IMR-90 (cell line): ENCODE measurements around the gene PHC1. TPM values are rescaled to one million over a fixed set of nuclear protein-coding genes. Genes with fewer than 3 reads are reported as not detected.

Experiments
- ATAC-seq: fragments of 200-7000 bp; cut with Tn5 transposase; 2 replicates; pipeline ENCODE4 v1.9.1; 2020; ENCODE audit warnings: low read depth, mild to moderate bottlenecking, moderate library complexity
- BruUV-seq: library from RNA; stranded (reverse); fragments of 400-500 nt; replicated peaks from 2 replicates; lab custom pipeline; 2021; lab: Mats Ljungman, UMichigan
- CTCF ChIA-PET: fragments of 300-600 bp; formaldehyde crosslinking; extraction: SDS; loops from one replicate; lab custom pipeline; 2021; ENCODE audit warnings: antibody characterized with exemption; lab: Yijun Ruan, JAX
- POLR2A ChIA-PET: fragments of 300-600 bp; sonication (Branson Sonifier 250); formaldehyde crosslinking; loops from one replicate; lab custom pipeline; 2022; ENCODE audit warnings: antibody characterized with exemption; ENCODE audit not compliant: unreplicated experiment; lab: Charles Lee
- DNase-seq: peaks from one replicate; pipeline ENCODE4 v3.0.0; 2013
- H2AFZ ChIP-seq: replicated peaks from 2 replicates; pipeline ENCODE3; 2013; ENCODE audit warnings: low read length, mild to moderate bottlenecking; ENCODE audit not compliant: poor library complexity
- H2AK5ac ChIP-seq: 2 replicates; pipeline ENCODE4 v1.6.1; 2013; ENCODE audit warnings: low read depth, low read length, inconsistent platforms
- H2AK9ac ChIP-seq: replicated peaks from 2 replicates; pipeline ENCODE3; 2013; ENCODE audit warnings: mild to moderate bottlenecking, low read depth, low read length, moderate library complexity; ENCODE audit not compliant: poor library complexity
- H2BK120ac ChIP-seq: 2 replicates; pipeline ENCODE4 v1.6.1; 2013; ENCODE audit warnings: low read depth, low read length, inconsistent platforms
- H2BK15ac ChIP-seq: 3 replicates; pipeline ENCODE4 v1.6.1; 2013; ENCODE audit warnings: low read depth, low read length, inconsistent platforms
- H2BK20ac ChIP-seq: 2 replicates; pipeline ENCODE4 v1.6.1; 2013; ENCODE audit warnings: low read depth, mild to moderate bottlenecking, inconsistent platforms, low read length, moderate library complexity
- H2BK5ac ChIP-seq: 2 replicates; pipeline ENCODE4 v1.6.1; 2013; ENCODE audit warnings: mild to moderate bottlenecking, low read depth, low read length, inconsistent platforms; ENCODE audit not compliant: poor library complexity, severe bottlenecking
- H3K14ac ChIP-seq: replicated peaks from 2 replicates; pipeline ENCODE4 v1.6.1; 2013; ENCODE audit warnings: low read depth, low read length, inconsistent platforms
- H3K18ac ChIP-seq: 2 replicates; pipeline ENCODE4 v1.6.1; 2013; ENCODE audit warnings: low read depth, low read length, control low read depth
- H3K23ac ChIP-seq: 2 replicates; pipeline ENCODE4 v1.6.1; 2013; ENCODE audit warnings: low read depth, low read length, inconsistent platforms
- H3K27ac ChIP-seq: 2 replicates; pipeline ENCODE4 v1.5.1; 2013; ENCODE audit warnings: mild to moderate bottlenecking, control low read depth, low read length; ENCODE audit not compliant: insufficient read depth
- H3K27me3 ChIP-seq: 2 replicates; pipeline ENCODE4 v1.6.1; 2013; ENCODE audit warnings: low read length; ENCODE audit not compliant: control insufficient read depth, insufficient read depth
- H3K36me3 ChIP-seq: 2 replicates; pipeline ENCODE4 v1.6.1; 2013; ENCODE audit warnings: low read length, mixed read lengths; ENCODE audit not compliant: control insufficient read depth, insufficient read depth
- H3K4ac ChIP-seq: 2 replicates; pipeline ENCODE4 v1.6.1; 2013; ENCODE audit warnings: low read depth, low read length, inconsistent platforms
- H3K4me1 ChIP-seq: 2 replicates; pipeline ENCODE4 v1.6.1; 2013; ENCODE audit warnings: low read length, mixed read lengths; ENCODE audit not compliant: control insufficient read depth, insufficient read depth
- H3K4me2 ChIP-seq: 2 replicates; pipeline ENCODE4 v1.6.1; 2013; ENCODE audit warnings: low read depth, mild to moderate bottlenecking, control low read depth, low read length, moderate library complexity
- H3K4me3 ChIP-seq: 2 replicates; pipeline ENCODE4 v1.5.1; 2013; ENCODE audit warnings: low read depth, mild to moderate bottlenecking, control low read depth, low read length, moderate library complexity; ENCODE audit not compliant: insufficient read depth
- H3K56ac ChIP-seq: 2 replicates; pipeline ENCODE4 v1.6.1; 2013; ENCODE audit warnings: low read length, inconsistent platforms; ENCODE audit not compliant: insufficient read depth; ENCODE audit errors: extremely low read depth
- H3K79me1 ChIP-seq, 2 experiments: 2 replicates each; pipeline ENCODE4 v1.6.1; 2013; ENCODE audit warnings: low read length in 2 of 2, inconsistent platforms in 1 of 2, low read depth in 1 of 2
- H3K9ac ChIP-seq: 2 replicates; pipeline ENCODE4 v1.6.1; 2013; ENCODE audit warnings: low read depth, low read length, control low read depth
- H3K9me1 ChIP-seq: 2 replicates; pipeline ENCODE4 v1.6.1; 2013; ENCODE audit warnings: low read length, inconsistent platforms; ENCODE audit not compliant: insufficient read depth
- H3K9me3 ChIP-seq: 2 replicates; pipeline ENCODE4 v1.6.1; 2013; ENCODE audit warnings: low read length; ENCODE audit not compliant: control insufficient read depth, insufficient read depth
- H4K20me1 ChIP-seq: 2 replicates; pipeline ENCODE4 v1.6.1; 2013; ENCODE audit warnings: low read length, inconsistent platforms; ENCODE audit not compliant: insufficient read depth
- H4K5ac ChIP-seq: 2 replicates; pipeline ENCODE4 v1.6.1; 2013; ENCODE audit warnings: mild to moderate bottlenecking, low read depth, low read length, control low read depth
- H4K8ac ChIP-seq, 2 experiments: 2 replicates each; pipeline ENCODE4 v1.6.1; 2013; ENCODE audit warnings: low read depth in 2 of 2, low read length in 2 of 2, control low read depth in 1 of 2, inconsistent platforms in 1 of 2
- H4K91ac ChIP-seq: 2 replicates; pipeline ENCODE4 v1.6.1; 2013; ENCODE audit warnings: low read depth, low read length, inconsistent platforms; ENCODE audit not compliant: insufficient read depth
- BHLHE40 ChIP-seq: fragments of 150-350 bp; IDR thresholded peaks from 2 replicates; pipeline ENCODE4 v1.6.1; 2016; ENCODE audit warnings: mild to moderate bottlenecking, low read depth, low read length
- CEBPB ChIP-seq: IDR thresholded peaks from 2 replicates; pipeline ENCODE4 v1.6.1; 2012; ENCODE audit warnings: low read depth, low read length, improper control_type of control experiment
- CHD1 ChIP-seq: IDR thresholded peaks from 2 replicates; pipeline ENCODE4 v1.6.1; 2012; ENCODE audit warnings: low read depth, low read length, improper control_type of control experiment
- CTCF ChIP-seq: conservative IDR thresholded peaks from 2 replicates; pipeline ENCODE4 v1.5.1; 2012; ENCODE audit warnings: mild to moderate bottlenecking, low read depth, low read length, improper control_type of control experiment
- ELK1 ChIP-seq: fragments of 150-350 bp; IDR thresholded peaks from 2 replicates; pipeline ENCODE4 v1.6.1; 2016; ENCODE audit warnings: low read depth, mild to moderate bottlenecking, low read length, moderate library complexity, borderline replicate concordance
- FOS ChIP-seq: fragments of 150-350 bp; IDR thresholded peaks from 2 replicates; pipeline ENCODE4 v1.6.1; 2016; ENCODE audit warnings: low read depth, low read length
- MAFK ChIP-seq: IDR thresholded peaks from 2 replicates; pipeline ENCODE4 v1.6.1; 2012; ENCODE audit warnings: low read depth, low read length, improper control_type of control experiment
- MXI1 ChIP-seq: IDR thresholded peaks from 2 replicates; pipeline ENCODE4 v1.6.1; 2012; ENCODE audit warnings: low read depth, mild to moderate bottlenecking, low read length, moderate library complexity, borderline replicate concordance
- POLR2A ChIP-seq: IDR thresholded peaks from 2 replicates; pipeline ENCODE4 v1.6.1; 2012; ENCODE audit warnings: mild to moderate bottlenecking, low read depth, low read length
- RCOR1 ChIP-seq: IDR thresholded peaks from 2 replicates; pipeline ENCODE4 v1.6.1; 2012; ENCODE audit warnings: mild to moderate bottlenecking, low read length, improper control_type of control experiment; ENCODE audit not compliant: insufficient replicate concordance
- WGBS, 2 experiments: methylation state at CpG; one replicate each; pipeline versions ENCODE4 v1.1.5 to v1.1.7; 2013; ENCODE audit warnings: missing lambda C conversion rate in 2 of 2; ENCODE audit not compliant: insufficient read length in 1 of 2; ENCODE audit errors: extremely low coverage in 2 of 2; 5-methylcytosine and 5-hydroxymethylcytosine counted together
- dilution Hi-C: fragments of 300-500 bp; cut with HindIII; formaldehyde crosslinking; loops from one replicate; pipeline ENCODE4 v1.14.3; 2018; ENCODE audit warnings: low sequenced_read_pairs; ENCODE audit not compliant: unreplicated experiment
- in situ Hi-C: fragments of 300-500 bp; cut with MboI; formaldehyde crosslinking; loops from 3 replicates; pipeline ENCODE4 v1.14.3; 2019; ENCODE audit warnings: low sequenced_read_pairs, inconsistent platforms, mixed read lengths
- intact Hi-C: fragments of 100-400 bp; cut with micrococcal nuclease; formaldehyde crosslinking; loops from 2 replicates; pipeline ENCODE4 v1.10.0; 2022
- polyA plus RNA-seq, 3 experiments: library from polyadenylated mRNA; depleted of rRNA; stranded (reverse); fragments of >200 nt; gene quantifications; 2 replicates each; pipeline ENCODE4 v1.2.3, GENCODE V29; 2012; ENCODE audit warnings: low replicate concordance in 1 of 3
- total RNA-seq: library from RNA; depleted of rRNA; stranded (reverse); fragments of >200 nt; gene quantifications from 2 replicates; pipeline ENCODE4 v1.2.3, GENCODE V29; 2012
- TF ChIP-seq, protein P1 (sequence below): fragments of 150-350 bp; IDR thresholded peaks from 2 replicates; pipeline ENCODE4 v1.6.1; 2017; ENCODE audit warnings: mild to moderate bottlenecking, antibody characterized with exemption, low read length, low read depth

Gene PHC1
- total and polyA plus RNA-seq, 2 of the 4 experiments (the other 2 are of a cell fraction), result 9.1 to 23.1 TPM

- no CpG with 5 or more reads among the region's 1 CpG for WGBS, 2 experiments
- CTCF ChIA-PET, result no interaction called here
- TF ChIP-seq MXI1, result no peak
- no peak for TF ChIP-seq ELK1
- no peak for TF ChIP-seq BHLHE40
- TF ChIP-seq MAFK, result no peak
- TF ChIP-seq CHD1, result no peak
- TF ChIP-seq POLR2A, result no peak
- TF ChIP-seq FOS, result no peak
- TF ChIP-seq CTCF, result no peak
- TF ChIP-seq, protein P1, sequence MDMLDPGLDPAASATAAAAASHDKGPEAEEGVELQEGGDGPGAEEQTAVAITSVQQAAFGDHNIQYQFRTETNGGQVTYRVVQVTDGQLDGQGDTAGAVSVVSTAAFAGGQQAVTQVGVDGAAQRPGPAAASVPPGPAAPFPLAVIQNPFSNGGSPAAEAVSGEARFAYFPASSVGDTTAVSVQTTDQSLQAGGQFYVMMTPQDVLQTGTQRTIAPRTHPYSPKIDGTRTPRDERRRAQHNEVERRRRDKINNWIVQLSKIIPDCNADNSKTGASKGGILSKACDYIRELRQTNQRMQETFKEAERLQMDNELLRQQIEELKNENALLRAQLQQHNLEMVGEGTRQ, result no peak
- no peak for TF ChIP-seq RCOR1
- TF ChIP-seq CEBPB, result no peak
Measured at GRCh38 chr12:8987685-8988084, 73.4 kb downstream of the PHC1 start.

More at GRCh38 chr12:8987685-8988084, 73.4 kb downstream of the PHC1 start:
- Histone ChIP-seq H3K56ac (no peak overlapping the region), H3K27ac (no peak overlapping the region), H3K27me3 (no peaks in the 10 kb centered on the region), H4K5ac (no peak overlapping the region), H3K9me3 (no peaks in the 10 kb centered on the region), H3K4me3 (no peak overlapping the region), H3K18ac (no peak overlapping the region), H4K8ac (no peak overlapping the region), H2AFZ (no peak overlapping the region), H2BK20ac (no peak overlapping the region), H2AK9ac (no peak overlapping the region), H4K20me1 (no peaks in the 10 kb centered on the region), H3K23ac (no peak overlapping the region), H3K14ac (no peak overlapping the region), H2BK5ac (no peak overlapping the region), H3K79me1 (no peaks in the 10 kb centered on the region), H2BK120ac (no peak overlapping the region), H3K36me3 (no peaks in the 10 kb centered on the region), H2BK15ac (no peak overlapping the region), H3K9me1 (no peaks in the 10 kb centered on the region), H3K4me2 (no peak overlapping the region), H3K4ac (no peak overlapping the region), H3K4me1 (no peaks in the 10 kb centered on the region), H4K91ac (no peak overlapping the region), H2AK5ac (no peak overlapping the region), H3K9ac (no peak overlapping the region)
- ATAC-seq (no peak), DNase-seq (no peak)
- BruUV-seq, result no TSS peak
- intact Hi-C loops, result no loop called here
- dilution Hi-C loops, result no loop called here
- POLR2A ChIA-PET, result no interaction called here
- in situ Hi-C loops, result no loop called here
